T-cell (primary cell): ENCODE data around the gene IL1RL2. TPM values are rescaled to one million over a fixed set of nuclear protein-coding genes. Genes with fewer than 3 reads are reported as not detected.
A peak's percentile ranks its signal among the peaks of the same experiment; 100 is the strongest.

Source experiments
- ATAC-seq, 4 experiments: fragments of 200-7000 bp in 3 of 4; fragments of 150-1000 bp in 1 of 4; cut with Tn5 transposase; replicated peaks in 1 of 4; 1 replicate in 3 of 4; 2 replicates in 1 of 4; pipeline ENCODE4 v1.10.0; 2021; ENCODE audit warnings: moderate library complexity in 3 of 4, mild to moderate bottlenecking in 2 of 4, moderate number of reproducible peaks in 1 of 4
- CTCF ChIA-PET, 2 donors: fragments of 300-600 bp; sonication (Branson Sonifier 250); formaldehyde crosslinking; loops; one replicate each; lab custom pipeline; 2022; ENCODE audit warnings: antibody characterized with exemption in 2 of 2; lab: Charles Lee
- POLR2A ChIA-PET, 2 donors: fragments of 300-600 bp; sonication (Branson Sonifier 250); formaldehyde crosslinking; loops; one replicate each; lab custom pipeline; 2022; ENCODE audit warnings: antibody characterized with exemption in 2 of 2; lab: Charles Lee
- DNase-seq, 35 experiments: peaks; one replicate each; pipeline versions ENCODE4 v3.0.0 to v3.0.0-alpha.2; 2013 to 2023
- H3K27ac ChIP-seq: one replicate; pipeline ENCODE4 v1.5.1; 2013; ENCODE audit warnings: low read length
- H3K27me3 ChIP-seq, 2 experiments: replicated peaks in 1 of 2; 1 replicate in 1 of 2; 2 replicates in 1 of 2; pipeline versions ENCODE4 v1.6.1 to v1.7.0; 2013; ENCODE audit warnings: low read length in 1 of 2, mixed read lengths in 1 of 2; ENCODE audit not compliant: control insufficient read depth in 2 of 2, insufficient read depth in 2 of 2; ENCODE audit errors: extremely low read depth in 1 of 2
- H3K36me3 ChIP-seq, 2 donors: 1 replicate in 1 of 2; 2 replicates in 1 of 2; pipeline versions ENCODE4 v1.6.1 to v1.7.0; 2013; ENCODE audit warnings: low read length in 1 of 2; ENCODE audit not compliant: control insufficient read depth in 2 of 2, insufficient read depth in 1 of 2; ENCODE audit errors: extremely low read depth in 1 of 2
- H3K4me1 ChIP-seq, 2 experiments: 1 replicate in 1 of 2; 2 replicates in 1 of 2; pipeline versions ENCODE4 v1.6.1 to v1.7.0; 2013; ENCODE audit warnings: low read length in 2 of 2, mixed read lengths in 1 of 2; ENCODE audit not compliant: insufficient read depth in 2 of 2, control insufficient read depth in 1 of 2; ENCODE audit errors: extremely low read depth in 1 of 2
- H3K4me3 ChIP-seq, 2 donors: 1 replicate in 1 of 2; 2 replicates in 1 of 2; pipeline versions ENCODE4 v1.5.1 to v1.7.0; 2013; ENCODE audit warnings: mild to moderate bottlenecking in 2 of 2, low read length in 1 of 2, moderate library complexity in 1 of 2; ENCODE audit not compliant: control insufficient read depth in 1 of 2; ENCODE audit errors: extremely low read depth in 1 of 2
- H3K9me3 ChIP-seq: 2 replicates; pipeline ENCODE4 v1.7.0; 2013
- H3K27ac Mint-ChIP-seq, 2 donors: one replicate each; pipeline ENCODE4 v1.8.0; 2020 to 2021; ENCODE audit warnings: mild to moderate bottlenecking in 2 of 2, mixed read lengths in 2 of 2
- H3K27me3 Mint-ChIP-seq, 2 donors: one replicate each; pipeline ENCODE4 v1.8.0; 2021 to 2022; ENCODE audit warnings: mixed read lengths in 2 of 2
- H3K36me3 Mint-ChIP-seq: one replicate; pipeline ENCODE4 v1.8.0; 2021; ENCODE audit warnings: mixed read lengths
- H3K4me1 Mint-ChIP-seq, 3 donors: one replicate each; pipeline ENCODE4 v1.8.0; 2020 to 2022; ENCODE audit warnings: mixed read lengths in 3 of 3, mild to moderate bottlenecking in 1 of 3
- H3K4me3 Mint-ChIP-seq, 3 donors: one replicate each; pipeline ENCODE4 v1.8.0; 2020 to 2022; ENCODE audit warnings: mild to moderate bottlenecking in 3 of 3, mixed read lengths in 3 of 3, moderate library complexity in 3 of 3
- H3K9me3 Mint-ChIP-seq, 3 donors: one replicate each; pipeline ENCODE4 v1.8.0; 2020 to 2022; ENCODE audit warnings: mixed read lengths in 3 of 3
- WGBS: methylation state at CpG from one replicate; pipeline ENCODE4 v1.1.5; 2013; ENCODE audit warnings: missing lambda C conversion rate; ENCODE audit not compliant: insufficient coverage; 5-methylcytosine and 5-hydroxymethylcytosine counted together
- total RNA-seq, 35 experiments: library from RNA in 6 of 35; stranded (reverse) in 6 of 35; fragments of 120-200 nt in 1 of 35; gene quantifications; one replicate each; pipeline versions ENCODE4 v1.2.1 to v1.2.4 and lab custom pipeline; 2013 to 2026

Gene IL1RL2
- total RNA-seq, 5 donors from 2014 or later (not counting 1 experiment from before 2014, with no cell fraction given): not detected

DNA sequence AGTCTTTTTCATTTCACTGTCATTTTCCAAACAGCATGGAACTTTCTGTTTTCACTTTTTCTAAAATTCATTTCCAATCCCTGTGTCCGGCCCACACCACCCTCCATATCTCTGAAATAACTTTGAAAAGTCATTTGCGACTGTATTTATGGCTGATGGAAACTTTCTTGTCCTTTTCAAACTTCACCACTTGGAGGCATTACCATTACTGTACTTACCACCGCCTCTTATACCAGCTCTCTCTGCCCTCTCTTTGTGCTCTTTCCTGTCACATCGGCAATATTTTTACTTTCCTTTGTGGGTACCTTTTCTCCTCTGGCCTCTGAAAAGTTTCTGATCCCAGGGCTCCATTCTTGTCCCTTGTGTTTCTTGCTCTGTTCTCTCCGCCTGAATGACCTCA is 85.0 kb downstream of the IL1RL2 start:
- peak in 1 of 35 experiments; percentile 40 for DNase-seq
- Histone ChIP-seq H3K9me3 (no peaks in the 10 kb centered on the region), H3K27ac (no peak overlapping the region), H3K4me1 (peaks cover 4 to 7% of the 10 kb centered on the region in 2 experiments), H3K36me3 (no peaks in the 10 kb centered on the region), H3K27me3 (no peaks in the 10 kb centered on the region), H3K4me3 (no peak overlapping the region)
- H3K27me3 Mint-ChIP-seq: peaks cover 6 to 11% of the 10 kb centered on the region in 2 donors
- WGBS: 11% methylated on average over 2 of the region's 5 CpGs
- H3K4me3 Mint-ChIP-seq: peak overlapping the region in 1 of 3 donors; percentile 27
- H3K9me3 Mint-ChIP-seq: no peaks in the 10 kb centered on the region
- ATAC-seq: peak; percentile 43 to 76 (median 72)
- POLR2A ChIA-PET: no interaction called here
- CTCF ChIA-PET: interaction anchor here in 1 of 2 donors (0.5 to 1.4 kb wide), 2 partner anchors 16 to 171 kb away, joined by 3 to 8 read pairs; no protein-coding TSS in a partner anchor
- peaks cover 18 to 23% (median 21%) of the 10 kb centered on the region in 3 donors for H3K4me1 Mint-ChIP-seq
- H3K27ac Mint-ChIP-seq: no peak overlapping the region
- H3K36me3 Mint-ChIP-seq: no peaks in the 10 kb centered on the region

- H3K36me3 Mint-ChIP-seq: no peaks in the 10 kb centered on the region
- H3K27me3 Mint-ChIP-seq: peaks cover 6 to 11% of the 10 kb centered on the region in 2 donors
- 86% methylated on average over 3 of the region's 6 CpGs for WGBS
- Histone ChIP-seq H3K36me3 (no peaks in the 10 kb centered on the region), H3K27me3 (no peaks in the 10 kb centered on the region), H3K4me3 (no peak overlapping the region), H3K4me1 (peaks cover 11 to 13% of the 10 kb centered on the region in 2 experiments), H3K27ac (no peak overlapping the region), H3K9me3 (no peaks in the 10 kb centered on the region)
- no peak overlapping the region for H3K27ac Mint-ChIP-seq
- POLR2A ChIA-PET: no interaction called here
- H3K9me3 Mint-ChIP-seq: no peaks in the 10 kb centered on the region
- DNase-seq (no peak), ATAC-seq (no peak)
- no peak overlapping the region for H3K4me3 Mint-ChIP-seq
- CTCF ChIA-PET: no interaction called here
- H3K4me1 Mint-ChIP-seq: peaks cover 32 to 41% (median 37%) of the 10 kb centered on the region in 3 donors
These were observed 86.9 kb downstream of the IL1RL2 start for GRCh38 chr2:102273619-102274211.

- Histone ChIP-seq H3K4me3 (no peak overlapping the region), H3K27ac (no peak overlapping the region), H3K27me3 (no peaks in the 10 kb centered on the region), H3K9me3 (no peaks in the 10 kb centered on the region), H3K36me3 (no peaks in the 10 kb centered on the region), H3K4me1 (peaks cover 11 to 13% of the 10 kb centered on the region in 2 experiments)
- DNase-seq (no peak), ATAC-seq (peak in 3 of 4 experiments; percentile 33 to 66 (median 53))
- Mint-ChIP-seq H3K4me3 (no peak overlapping the region), H3K9me3 (no peaks in the 10 kb centered on the region), H3K36me3 (no peaks in the 10 kb centered on the region), H3K4me1 (peaks cover 32 to 40% (median 35%) of the 10 kb centered on the region in 3 donors), H3K27ac (no peak overlapping the region), H3K27me3 (peaks cover 0 to 3% of the 10 kb centered on the region in 2 donors)
- ChIA-PET CTCF (interaction anchor here (1.0 to 1.2 kb wide), 4 partner anchors 10 to 25 kb away, joined by 3 to 5 read pairs (median 4); no protein-coding TSS in a partner anchor), POLR2A (no interaction called here)
- WGBS: no CpG with 5 or more reads among the region's 2 CpGs
These were observed 89.9 kb downstream of the IL1RL2 start for GRCh38 chr2:102276549-102277201.

GRCh38 chr2:102277202-102277700 is 90.4 kb downstream of the IL1RL2 start:
- Histone ChIP-seq H3K36me3 (no peaks in the 10 kb centered on the region), H3K4me1 (peaks cover 11 to 13% of the 10 kb centered on the region in 2 experiments), H3K9me3 (no peaks in the 10 kb centered on the region), H3K27ac (no peak overlapping the region), H3K27me3 (no peaks in the 10 kb centered on the region), H3K4me3 (no peak overlapping the region)
- peaks cover 0 to 3% of the 10 kb centered on the region in 2 donors for H3K27me3 Mint-ChIP-seq
- 100% methylated on average over 1 of the region's 1 CpG for WGBS
- no peaks in the 10 kb centered on the region for H3K36me3 Mint-ChIP-seq
- H3K4me3 Mint-ChIP-seq: no peak overlapping the region
- POLR2A ChIA-PET: no interaction called here
- peaks cover 27 to 34% (median 30%) of the 10 kb centered on the region in 3 donors for H3K4me1 Mint-ChIP-seq
- DNase-seq: no peak
- H3K27ac Mint-ChIP-seq: no peak overlapping the region
- no peaks in the 10 kb centered on the region for H3K9me3 Mint-ChIP-seq
- no peak for ATAC-seq
- CTCF ChIA-PET: interaction anchor here (1.0 to 1.1 kb wide), 3 partner anchors 9 to 15 kb away, joined by 3 to 4 read pairs (median 3); no protein-coding TSS in a partner anchor

DNA sequence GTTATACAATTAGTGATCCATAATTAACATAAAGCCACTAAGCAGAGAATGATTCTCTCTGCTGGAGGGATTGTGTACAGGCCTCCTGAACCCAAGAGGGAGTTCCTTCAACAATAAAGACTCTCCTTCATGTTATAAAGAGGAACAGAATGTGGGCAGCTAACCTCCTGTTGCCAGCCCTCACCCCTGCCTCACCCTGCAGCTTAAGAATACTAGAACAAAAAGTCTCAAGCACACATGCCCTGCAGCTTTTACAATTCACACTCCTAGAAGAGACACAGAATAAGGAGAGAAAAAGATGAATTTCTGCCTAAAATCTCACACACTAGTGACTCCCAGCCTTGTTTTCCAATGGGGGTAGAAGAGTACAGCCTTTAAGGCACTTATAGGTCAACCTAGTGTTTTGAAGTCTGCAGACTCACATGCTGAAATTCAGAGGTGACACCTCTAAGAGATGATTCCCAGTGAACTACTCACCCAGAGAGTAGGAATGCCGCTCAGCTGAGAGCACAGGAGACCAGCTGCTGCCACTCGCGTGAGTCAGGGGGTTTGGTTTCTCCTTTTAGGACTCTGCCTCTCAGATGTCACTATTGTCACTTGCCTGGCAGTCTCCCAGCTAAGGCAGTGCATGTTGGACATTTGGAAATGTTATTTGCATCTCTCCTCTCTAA is 92.0 kb downstream of the IL1RL2 start:
- no peaks in the 10 kb centered on the region for H3K27me3 ChIP-seq
- ATAC-seq: no peak
- Mint-ChIP-seq H3K27ac (no peak overlapping the region), H3K27me3 (peaks cover 0 to 3% of the 10 kb centered on the region in 2 donors), H3K9me3 (no peaks in the 10 kb centered on the region), H3K36me3 (no peaks in the 10 kb centered on the region), H3K4me3 (no peak overlapping the region), H3K4me1 (peaks cover 27 to 33% (median 30%) of the 10 kb centered on the region in 3 donors)
- peaks cover 11 to 13% of the 10 kb centered on the region in 2 experiments for H3K4me1 ChIP-seq
- WGBS: no CpG with 5 or more reads among the region's 3 CpGs
- ChIA-PET POLR2A (no interaction called here), CTCF (no interaction called here)
- H3K9me3 ChIP-seq: no peaks in the 10 kb centered on the region
- no peak for DNase-seq
- no peak overlapping the region for H3K27ac ChIP-seq
- no peak overlapping the region for H3K4me3 ChIP-seq
- no peaks in the 10 kb centered on the region for H3K36me3 ChIP-seq

DNA sequence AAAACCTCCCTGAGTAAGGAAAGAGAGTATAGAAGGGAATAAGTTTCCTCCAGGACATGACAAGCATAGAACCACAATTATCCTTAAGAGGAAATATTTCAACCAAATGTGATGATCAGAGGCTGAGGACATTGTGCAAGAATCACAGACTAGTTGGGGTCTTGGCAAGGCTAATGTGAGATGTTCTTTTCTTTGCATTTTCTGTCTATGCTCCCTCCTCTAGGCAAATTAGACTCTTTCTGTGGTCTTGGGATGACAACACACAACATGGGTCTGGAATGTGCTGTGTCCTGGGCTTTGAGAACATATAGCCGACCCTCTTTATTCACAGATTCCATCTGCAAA is 92.5 kb downstream of the IL1RL2 start:
- no peaks in the 10 kb centered on the region for H3K36me3 Mint-ChIP-seq

More for the DNA sequence above, 92.5 kb downstream of the IL1RL2 start:
- no peak for ATAC-seq
- H3K9me3 Mint-ChIP-seq: no peaks in the 10 kb centered on the region
- no peaks in the 10 kb centered on the region for H3K36me3 ChIP-seq
- no peak overlapping the region for H3K4me3 Mint-ChIP-seq
- no peak overlapping the region for H3K4me3 ChIP-seq
- H3K4me1 Mint-ChIP-seq: peaks cover 27 to 33% (median 30%) of the 10 kb centered on the region in 3 donors
- H3K27ac Mint-ChIP-seq: no peak overlapping the region
- no peak for DNase-seq
- peaks cover 11 to 13% of the 10 kb centered on the region in 2 experiments for H3K4me1 ChIP-seq
- CTCF ChIA-PET: no interaction called here
- no CpG with 5 or more reads among the region's 1 CpG for WGBS
- no peak overlapping the region for H3K27ac ChIP-seq
- H3K27me3 Mint-ChIP-seq: peaks cover 0 to 3% of the 10 kb centered on the region in 2 donors
- no peaks in the 10 kb centered on the region for H3K27me3 ChIP-seq
- POLR2A ChIA-PET: no interaction called here
- no peaks in the 10 kb centered on the region for H3K9me3 ChIP-seq
